Activated T-helper 9 cell treated with anti-CD3 and anti-CD28 coated beads, Interleukin-2, amount 50 U/mL, for 16 hours (primary cell): ENCODE results near the gene RPL13A.

Source experiments
- DNase-seq: peaks from one replicate; pipeline ENCODE4 v3.0.0-alpha.2; 2020; ENCODE audit warnings: low read depth

Gene RPL13A

GRCh38 chr19:49486232-49486631 lies 1.2 kb upstream of the RPL13A start:
- DNase-seq: no peak

- no peak for DNase-seq
Measured at GRCh38 chr19:49486710-49487276, 615 bp upstream of the RPL13A start.

GRCh38 chr19:49488046-49488862 lies 846 bp downstream of the RPL13A start:
- DNase-seq: no peak

GRCh38 chr19:49488863-49489537 lies 1.6 kb downstream of the RPL13A start:
- DNase-seq: no peak

- DNase-seq: no peak
Measured at GRCh38 chr19:49489601-49490167, 2.3 kb downstream of the RPL13A start.

GRCh38 chr19:49490287-49491029 lies 3.0 kb downstream of the RPL13A start:
- DNase-seq: no peak

- no peak for DNase-seq
Measured at GRCh38 chr19:49491030-49491803, 3.8 kb downstream of the RPL13A start.

- DNase-seq: no peak
Measured at GRCh38 chr19:49491804-49492572, 4.6 kb downstream of the RPL13A start.

- no peak for DNase-seq
Measured at GRCh38 chr19:49492573-49493405, 5.4 kb downstream of the RPL13A start.

- DNase-seq: no peak
Measured at GRCh38 chr19:49496574-49497008, 9.2 kb downstream of the RPL13A start.

GRCh38 chr19:49497047-49497788 lies 9.8 kb downstream of the RPL13A start:
- DNase-seq: peak; percentile 63

GRCh38 chr19:49497789-49498103 lies 10.3 kb downstream of the RPL13A start:
- no peak for DNase-seq

GRCh38 chr19:49498475-49498874 lies 11.1 kb downstream of the RPL13A start:
- no peak for DNase-seq

- no peak for DNase-seq
Measured at GRCh38 chr19:49499030-49499670, 11.7 kb downstream of the RPL13A start.

GRCh38 chr19:49502866-49503581 lies 15.6 kb downstream of the RPL13A start:
- DNase-seq: no peak

- DNase-seq: no peak
Measured at GRCh38 chr19:49503582-49503962, 16.2 kb downstream of the RPL13A start.

- DNase-seq: peak; percentile 59
Measured at GRCh38 chr19:49506575-49507105, 19.2 kb downstream of the RPL13A start.
